ENCODE results near the gene PLA2G4A. TPM values are rescaled to one million over a fixed set of nuclear protein-coding genes. Genes with fewer than 3 reads are reported as not detected.

Gene PLA2G4A
- polyA plus RNA-seq, 1 experiment = 0.48 TPM

GRCh38 chr1:187034501-187034900 is 205.8 kb downstream of the PLA2G4A start:
- ChIA-PET CTCF (interaction anchor here (1.6 kb wide), 1 partner anchor 17 kb away, joined by 7 read pairs; no protein-coding TSS in a partner anchor), POLR2A (no interaction called here)
- no peak for TF ChIP-seq CTCF (IDR thresholded peaks at IDR 0.05; ENCODE audit: insufficient read depth, low read depth, low read length)
- DNase-seq (ENCODE audit: low read depth) = no peak
- H3K27me3 ChIP-seq (ENCODE audit: control insufficient read depth, insufficient read depth, low read length) = no peaks in the 10 kb centered on the region
- H3K36me3 ChIP-seq (ENCODE audit: control insufficient read depth, insufficient read depth, low read length) = no peaks in the 10 kb centered on the region
- H3K4me3 ChIP-seq (ENCODE audit: low read depth, low read length) = no peak overlapping the region

GRCh38 chr1:187037973-187038553 is 209.3 kb downstream of the PLA2G4A start:
- no peak for DNase-seq (ENCODE audit: low read depth)
- Histone ChIP-seq H3K27me3 (ENCODE audit: control insufficient read depth, insufficient read depth, low read length) (no peaks in the 10 kb centered on the region), H3K4me3 (ENCODE audit: low read depth, low read length) (no peak overlapping the region), H3K36me3 (ENCODE audit: control insufficient read depth, insufficient read depth, low read length) (no peaks in the 10 kb centered on the region)
- ChIA-PET CTCF (no interaction called here), POLR2A (no interaction called here)
- no peak for TF ChIP-seq CTCF (IDR thresholded peaks at IDR 0.05; ENCODE audit: insufficient read depth, low read depth, low read length)

Other genes with a start within 250 kb of the PLA2G4A start
- 100 and 116 TPM in 2 replicates for gene PTGS2, start 148.5 kb upstream of the PLA2G4A start, polyA plus RNA-seq (2011; rRNA removed)